Ramos (cell line): Measurements from ENCODE around the gene L3MBTL3.
"Not testable (repeated sequence)": the region's sequence is repeated elsewhere in the genome, so short reads cannot be mapped to it uniquely, and the experiment has no call there.

Experiments used
- in situ Hi-C: fragments of 300-500 bp; cut with MboI; formaldehyde crosslinking; loops from one replicate; pipeline ENCODE4 v1.14.3; 2022; ENCODE audit warnings: low sequenced_read_pairs; ENCODE audit not compliant: unreplicated experiment

Gene L3MBTL3

DNA sequence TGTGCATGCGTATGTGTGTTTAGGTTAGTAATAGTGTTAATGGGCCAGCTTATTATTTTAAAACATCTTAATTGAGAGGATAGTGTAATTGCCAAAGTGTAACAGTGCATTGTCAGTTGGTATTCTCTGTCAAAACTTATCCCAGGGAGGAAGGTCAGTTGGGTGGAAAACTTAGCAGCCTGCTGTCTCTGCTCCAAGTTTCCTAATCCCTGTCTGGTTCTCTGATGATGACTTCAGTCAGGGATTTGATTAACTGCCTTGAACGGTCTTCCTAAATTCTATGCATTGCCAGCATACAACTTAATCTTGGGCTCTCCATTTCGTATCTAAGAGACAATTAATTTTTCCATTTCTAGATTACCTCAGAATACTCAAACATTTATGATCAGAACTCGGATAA lies 51.1 kb downstream of the L3MBTL3 start:
- in situ Hi-C loops, result no loop called here

GRCh38 chr6:130070326-130070725 lies 51.9 kb downstream of the L3MBTL3 start:
- in situ Hi-C loops, result no loop called here

DNA sequence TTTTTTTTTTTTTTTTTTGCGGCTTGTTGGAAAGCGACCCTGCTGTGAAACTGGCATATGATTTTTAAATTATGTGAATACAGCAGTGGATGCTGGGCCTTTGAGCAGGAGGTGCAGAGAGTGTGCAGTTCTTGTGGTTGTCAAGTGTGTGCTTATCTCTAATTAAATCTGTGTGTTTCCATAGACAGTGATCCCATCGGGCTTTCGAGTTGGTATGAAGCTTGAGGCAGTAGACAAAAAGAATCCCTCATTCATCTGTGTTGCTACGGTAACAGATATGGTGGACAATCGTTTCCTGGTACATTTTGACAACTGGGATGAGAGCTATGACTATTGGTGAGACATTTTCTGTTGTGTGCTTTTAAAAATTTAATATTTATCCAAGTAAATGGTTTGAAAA lies 52.4 kb downstream of the L3MBTL3 start:
- in situ Hi-C loops, result no loop called here

GRCh38 chr6:130075879-130076460 lies 57.6 kb downstream of the L3MBTL3 start:
- in situ Hi-C loops, result no loop called here

DNA sequence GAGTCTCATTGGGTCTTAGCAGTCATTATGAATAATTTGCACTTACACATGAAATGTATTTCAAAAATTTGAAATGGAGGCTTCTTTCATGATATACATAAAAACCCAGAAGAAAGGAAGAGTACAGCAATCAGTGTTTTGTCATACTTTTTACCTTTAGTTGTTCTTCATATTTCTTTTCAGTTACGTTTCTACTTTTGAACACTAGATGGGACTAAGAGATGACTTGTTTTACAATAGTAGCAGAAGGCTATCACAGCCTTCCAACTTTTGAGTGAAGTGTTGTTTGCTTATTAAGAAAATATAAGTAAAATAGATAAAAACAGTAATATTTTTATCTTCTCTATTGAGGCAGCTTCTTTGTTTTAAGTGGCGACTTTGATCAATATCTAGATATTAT lies 58.1 kb downstream of the L3MBTL3 start:
- in situ Hi-C loops, result no loop called here

DNA sequence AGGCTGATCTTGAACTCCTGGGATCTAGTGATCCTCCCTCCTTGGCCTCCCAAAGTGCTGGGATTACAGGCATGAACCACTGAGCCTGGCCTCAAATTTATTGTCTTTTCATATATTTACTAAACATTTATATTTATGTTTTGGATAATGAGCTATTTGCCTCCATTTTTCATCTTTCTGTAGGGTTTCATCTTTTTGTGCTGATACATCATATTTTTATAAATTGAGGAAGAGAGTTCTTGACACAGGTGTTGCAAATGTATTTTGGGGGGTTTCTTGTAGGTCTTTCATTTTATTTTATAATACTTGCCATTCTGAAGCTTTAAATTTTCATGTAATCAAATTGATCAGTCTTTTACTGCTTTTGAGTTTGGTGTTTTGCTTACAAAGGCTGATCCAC lies 72.4 kb downstream of the L3MBTL3 start:
- in situ Hi-C loops, result no loop called here

GRCh38 chr6:130093546-130093945 lies 75.2 kb downstream of the L3MBTL3 start:
- in situ Hi-C loops, result no loop called here

DNA sequence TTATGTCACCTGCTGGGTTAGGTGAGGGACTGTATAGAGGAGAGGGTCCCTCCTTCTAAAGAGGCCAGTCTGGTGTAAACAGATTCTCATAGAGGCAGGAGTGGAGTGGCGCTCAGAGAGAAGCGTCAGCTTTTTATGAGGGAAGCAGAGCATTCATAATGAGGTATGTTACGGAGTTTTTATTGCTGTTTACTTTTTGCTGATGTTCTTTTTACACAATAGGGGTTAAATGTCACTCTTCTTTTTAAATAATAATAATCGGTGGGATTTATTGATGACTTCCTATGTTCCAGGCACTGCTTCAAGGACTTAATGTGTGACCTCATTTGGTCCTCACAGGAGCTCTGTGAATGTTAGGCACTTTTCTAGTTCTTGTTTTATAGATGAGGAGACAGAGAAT lies 79.9 kb downstream of the L3MBTL3 start:
- in situ Hi-C loops, result no loop called here

- in situ Hi-C loops, result no loop called here
Measured at GRCh38 chr6:130099119-130099518, 80.7 kb downstream of the L3MBTL3 start.

GRCh38 chr6:130105996-130106704 lies 87.8 kb downstream of the L3MBTL3 start:
- in situ Hi-C loops, result no loop called here

DNA sequence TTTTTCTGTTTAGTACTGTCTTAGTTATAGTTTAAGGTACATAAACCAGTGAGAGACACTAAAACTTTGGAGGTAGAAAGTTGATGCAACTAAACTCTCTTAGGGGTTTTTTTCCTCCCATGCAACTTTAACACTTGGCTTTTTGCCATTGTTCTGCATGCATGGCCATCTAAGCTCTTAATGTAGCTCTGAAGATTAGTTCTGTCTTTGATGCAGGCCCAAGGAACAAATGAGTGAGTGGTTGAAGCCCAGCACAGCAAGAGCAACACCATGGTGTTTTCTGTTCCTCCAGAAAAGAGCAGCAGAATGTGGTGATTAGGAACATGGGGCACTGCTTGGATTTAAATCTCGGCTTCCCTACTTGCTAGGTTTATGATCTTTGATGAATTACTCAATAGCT lies 89.3 kb downstream of the L3MBTL3 start:
- in situ Hi-C loops, result no loop called here

DNA sequence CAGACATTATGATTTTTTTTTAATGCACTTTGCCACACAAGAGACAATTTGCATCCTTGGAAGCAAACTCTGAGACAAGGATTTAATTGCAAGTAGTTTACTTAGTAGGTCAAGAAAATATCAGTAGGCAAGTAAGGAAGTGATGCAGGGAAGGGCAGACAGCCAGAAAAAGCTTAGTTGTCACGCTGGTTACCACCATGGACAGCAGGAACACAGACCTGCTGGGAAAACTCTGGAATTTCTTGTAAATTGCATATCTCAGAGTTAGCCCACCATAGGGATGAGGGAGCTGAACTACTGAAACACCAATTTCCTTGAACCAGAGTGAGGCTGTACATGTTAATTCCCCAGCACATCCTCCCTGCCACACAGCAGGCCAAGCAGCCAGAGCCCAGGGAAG lies 92.7 kb downstream of the L3MBTL3 start:
- in situ Hi-C loops, result no loop called here

DNA sequence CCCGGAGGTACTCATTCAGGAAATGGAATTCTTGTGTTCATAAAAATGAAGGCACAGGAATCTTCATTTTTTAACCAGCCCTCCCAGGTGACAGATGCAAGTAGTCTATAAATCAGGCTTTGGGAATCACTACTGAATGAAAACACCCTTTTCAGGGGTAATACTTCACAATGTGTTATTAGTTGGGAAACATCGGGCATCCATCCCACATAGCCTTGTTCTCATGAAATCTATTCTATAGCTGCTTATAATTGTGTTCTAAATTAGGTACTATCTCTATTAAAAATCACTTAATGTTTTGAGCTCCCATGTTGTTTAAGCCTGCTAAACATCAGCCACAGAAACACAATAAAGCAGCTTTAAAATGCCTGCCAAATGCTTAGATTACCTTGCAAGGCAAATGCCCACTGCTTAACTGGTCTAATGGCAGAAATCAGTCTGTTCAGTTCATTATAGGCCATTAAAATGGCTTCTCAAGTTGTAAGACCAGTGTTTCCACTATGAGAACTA lies 94.9 kb downstream of the L3MBTL3 start:
- in situ Hi-C loops, result no loop called here

GRCh38 chr6:130115036-130115435 lies 96.7 kb downstream of the L3MBTL3 start:
- in situ Hi-C loops, result no loop called here

DNA sequence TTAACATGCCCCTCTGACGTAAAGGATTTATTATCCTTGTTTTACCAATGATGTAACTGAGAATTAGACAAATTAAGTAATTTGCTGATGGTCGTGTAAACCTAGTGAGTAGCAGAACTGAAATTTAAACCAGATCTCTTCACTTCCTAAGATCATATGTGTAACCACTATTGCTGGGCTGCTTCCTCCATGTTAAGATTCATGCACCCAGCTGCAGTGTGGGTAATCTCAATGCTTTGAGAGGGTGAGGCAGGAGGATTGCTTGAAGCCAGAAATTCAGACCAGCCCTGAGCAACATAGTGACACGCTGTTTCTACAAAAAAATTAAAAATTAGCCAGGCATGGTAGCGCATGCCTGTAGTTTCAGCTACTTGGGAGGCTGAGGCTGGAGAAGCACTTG lies 97.9 kb downstream of the L3MBTL3 start:
- in situ Hi-C loops, result no loop called here

GRCh38 chr6:130117187-130117701 lies 98.9 kb downstream of the L3MBTL3 start:
- in situ Hi-C loops, result not testable (repeated sequence)

DNA sequence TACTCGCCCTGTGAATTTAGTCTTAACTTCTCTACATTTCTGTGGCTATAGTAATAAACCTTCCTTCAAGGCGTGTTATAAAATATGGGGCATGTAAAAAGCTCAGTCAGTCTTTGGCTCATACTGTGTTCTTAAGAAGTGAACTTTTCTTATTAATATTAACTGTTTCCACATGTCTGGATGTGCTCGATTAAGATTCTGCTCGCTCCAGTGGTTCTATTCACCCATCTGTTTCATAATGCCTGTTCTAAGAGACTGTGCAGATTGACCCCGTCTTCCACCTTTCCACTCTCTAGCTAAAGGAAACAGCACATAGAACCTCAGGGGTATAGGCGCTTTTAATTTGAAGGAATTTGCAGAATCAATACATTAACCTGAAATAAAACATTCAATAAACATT lies 99.9 kb downstream of the L3MBTL3 start:
- in situ Hi-C loops, result no loop called here

- in situ Hi-C loops, result no loop called here
Measured at GRCh38 chr6:130119211-130119610, 100.8 kb downstream of the L3MBTL3 start.

GRCh38 chr6:130120731-130121130 lies 102.3 kb downstream of the L3MBTL3 start:
- in situ Hi-C loops, result no loop called here

GRCh38 chr6:130122243-130122642 lies 103.9 kb downstream of the L3MBTL3 start:
- in situ Hi-C loops, result no loop called here

DNA sequence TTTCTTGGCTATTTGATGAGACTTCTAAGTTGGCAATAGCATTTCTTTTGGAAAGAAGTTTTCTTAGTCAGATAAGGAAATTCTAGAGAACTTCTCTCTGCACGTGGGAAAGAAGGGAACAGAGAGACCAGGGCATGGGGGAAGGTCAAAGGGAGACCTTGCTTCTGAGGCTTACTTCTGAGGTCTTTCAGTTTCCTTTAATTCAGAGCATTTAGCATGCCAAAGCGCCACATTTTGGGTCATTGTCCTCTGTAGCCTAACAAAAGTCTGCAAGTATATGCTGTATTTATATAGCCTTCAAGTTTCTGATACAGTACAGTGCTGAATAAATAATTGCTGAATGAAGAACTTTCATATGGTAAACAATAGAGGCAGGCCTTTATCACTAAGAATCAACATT lies 108.8 kb downstream of the L3MBTL3 start:
- in situ Hi-C loops, result no loop called here

GRCh38 chr6:130128326-130128725 lies 109.9 kb downstream of the L3MBTL3 start:
- in situ Hi-C loops, result no loop called here
